PC-3 (cell line): ENCODE results near the gene MRPL27. TPM values are rescaled to one million over a fixed set of nuclear protein-coding genes. Genes with fewer than 3 reads are reported as not detected.

Experiments
- ATAC-seq: fragments of 200-7000 bp; cut with Tn5 transposase; 2 replicates; pipeline ENCODE4 v1.9.1; 2020; ENCODE audit warnings: mild to moderate bottlenecking, moderate library complexity
- BruUV-seq: library from RNA; stranded (reverse); fragments of 400-500 nt; replicated peaks from 2 replicates; lab custom pipeline; 2021; lab: Mats Ljungman, UMichigan
- CTCF ChIA-PET: fragments of 300-600 bp; sonication (Branson Sonifier 250); formaldehyde crosslinking; loops from one replicate; lab custom pipeline; 2022; ENCODE audit warnings: antibody characterized with exemption; lab: Charles Lee
- POLR2A ChIA-PET: fragments of 300-600 bp; sonication (Branson Sonifier 250); formaldehyde crosslinking; loops from one replicate; lab custom pipeline; 2022; ENCODE audit warnings: antibody characterized with exemption; ENCODE audit not compliant: unreplicated experiment; lab: Charles Lee
- DNase-seq: peaks from one replicate; pipeline ENCODE4 v3.0.0-alpha.2; 2015
- H2AFZ ChIP-seq: fragments of 300-600 bp; sonication (generic); 2 replicates; pipeline ENCODE4 v1.6.0; 2016; ENCODE audit warnings: antibody characterized with exemption, low read length
- H3F3A ChIP-seq: fragments of 300-600 bp; sonication (generic); one replicate; pipeline ENCODE4 v1.6.0; 2017; ENCODE audit warnings: antibody characterized with exemption, low read length, control low read depth, mild to moderate bottlenecking; ENCODE audit not compliant: unreplicated experiment
- H3K27ac ChIP-seq: fragments of 300-600 bp; sonication (generic); 2 replicates; pipeline ENCODE4 v1.5.1; 2016; ENCODE audit warnings: mild to moderate bottlenecking, low read length
- H3K27me3 ChIP-seq: fragments of 300-600 bp; sonication (generic); 2 replicates; pipeline ENCODE4 v1.6.1; 2016; ENCODE audit warnings: low read length, mixed read lengths
- H3K36me3 ChIP-seq: fragments of 300-600 bp; sonication (generic); 2 replicates; pipeline ENCODE4 v1.6.1; 2016; ENCODE audit warnings: low read depth, mixed run types, low read length, mixed read lengths
- H3K4me1 ChIP-seq: fragments of 300-600 bp; sonication (generic); 2 replicates; pipeline ENCODE4 v1.5.1; 2016; ENCODE audit warnings: low read length; ENCODE audit not compliant: insufficient read depth
- H3K4me2 ChIP-seq: fragments of 300-600 bp; sonication (generic); 2 replicates; pipeline ENCODE4 v1.6.0; 2016; ENCODE audit warnings: low read length
- H3K4me3 ChIP-seq: fragments of 300-600 bp; sonication (generic); 2 replicates; pipeline ENCODE4 v1.5.1; 2016; ENCODE audit warnings: mild to moderate bottlenecking, low read length, mixed read lengths
- H3K79me2 ChIP-seq: fragments of 300-600 bp; sonication (generic); 2 replicates; pipeline ENCODE4 v1.6.1; 2017; ENCODE audit warnings: low read length, mixed read lengths
- H3K9ac ChIP-seq: fragments of 300-600 bp; sonication (generic); 2 replicates; pipeline ENCODE4 v1.6.0; 2016; ENCODE audit warnings: mild to moderate bottlenecking, low read length
- H3K9me2 ChIP-seq: fragments of 300-600 bp; sonication (generic); replicated peaks from 2 replicates; pipeline ENCODE4 v1.6.1; 2016; ENCODE audit warnings: mixed run types, low read length, mixed read lengths
- H3K9me3 ChIP-seq: fragments of 300-600 bp; sonication (generic); 2 replicates; pipeline ENCODE4 v1.6.1; 2016; ENCODE audit warnings: low read length, mixed read lengths
- H4K20me1 ChIP-seq: fragments of 300-600 bp; sonication (generic); 2 replicates; pipeline ENCODE4 v1.6.1; 2016; ENCODE audit warnings: low read length, mixed read lengths
- CTCF ChIP-seq: fragments of 300-600 bp; sonication (generic); conservative IDR thresholded peaks from 2 replicates; pipeline ENCODE4 v1.5.1; 2017; ENCODE audit warnings: antibody characterized with exemption, low read depth, mild to moderate bottlenecking, low read length
- EZH2 ChIP-seq: fragments of 300-600 bp; sonication (generic); IDR thresholded peaks from one replicate; pipeline ENCODE4 v1.6.1; 2017; ENCODE audit warnings: antibody characterized with exemption, mild to moderate bottlenecking, low read length; ENCODE audit not compliant: unreplicated experiment
- EZH2phosphoT487 ChIP-seq: fragments of 300-600 bp; sonication (generic); IDR thresholded peaks from 2 replicates; pipeline ENCODE4 v1.6.1; 2018; ENCODE audit warnings: mild to moderate bottlenecking, antibody characterized with exemption, low read length, borderline replicate concordance
- intact Hi-C: fragments of 100-400 bp; cut with micrococcal nuclease; formaldehyde crosslinking; loops from 2 replicates; pipeline ENCODE4 v1.9.0; 2023
- total RNA-seq: library from RNA; depleted of rRNA; stranded (reverse); fragments of >200 nt; gene quantifications from 2 replicates; pipeline ENCODE4 v1.2.3, GENCODE V29; 2014

Gene MRPL27
- total RNA-seq, 1 experiment from 2014 or later, result 168 TPM

GRCh38 chr17:50347117-50347893 is 25.7 kb downstream of the MRPL27 start:
- no peak overlapping the region for H2AFZ ChIP-seq

GRCh38 chr17:50346313-50347116 is 26.5 kb downstream of the MRPL27 start:
- Histone ChIP-seq H3K4me3 (peak overlapping the region; percentile 95), H3K4me1 (peaks cover 26% of the 10 kb centered on the region), H2AFZ (peak overlapping the region; percentile 64), H3K79me2 (peaks cover 30% of the 10 kb centered on the region), H3K27me3 (no peaks in the 10 kb centered on the region), H3K36me3 (no peaks in the 10 kb centered on the region), H3K27ac (no peak overlapping the region), H3F3A (no peaks in the 10 kb centered on the region), H3K9ac (peak overlapping the region; percentile 78), H3K9me2 (no peaks in the 10 kb centered on the region), H3K9me3 (no peaks in the 10 kb centered on the region), H4K20me1 (no peaks in the 10 kb centered on the region; the same call in 1 of the 2 replicates), H3K4me2 (peak overlapping the region; percentile 95)
- DNase-seq (peak; percentile 39), ATAC-seq (peak; percentile 43)
- no TSS peak for BruUV-seq
- ChIA-PET CTCF (interaction anchor here (0.6 kb wide), 1 partner anchor 14 kb away, joined by 10 read pairs; no protein-coding TSS in a partner anchor), POLR2A (interaction anchor here (0.6 kb wide), 1 partner anchor 24 kb away, joined by 3 read pairs; no protein-coding TSS in a partner anchor)
- intact Hi-C loops, result no loop called here
- no peak for TF ChIP-seq EZH2phosphoT487
- TF ChIP-seq CTCF, result no peak
- TF ChIP-seq EZH2, result no peak

More at GRCh38 chr17:50347117-50347893, 25.7 kb downstream of the MRPL27 start:
- Histone ChIP-seq H3K9me3 (no peaks in the 10 kb centered on the region), H3K79me2 (peaks cover 30% of the 10 kb centered on the region), H3K4me2 (peak overlapping the region; percentile 95), H3K27me3 (no peaks in the 10 kb centered on the region), H3K4me3 (peak overlapping the region; percentile 95), H4K20me1 (no peaks in the 10 kb centered on the region; the same call in 1 of the 2 replicates), H3K36me3 (no peaks in the 10 kb centered on the region), H3K9me2 (no peaks in the 10 kb centered on the region), H3K27ac (no peak overlapping the region), H3F3A (no peaks in the 10 kb centered on the region), H3K4me1 (peaks cover 26% of the 10 kb centered on the region), H3K9ac (peak overlapping the region; percentile 78; the same call in 1 of the 2 replicates)
- BruUV-seq, result TSS peak; percentile 21
- ATAC-seq (no peak), DNase-seq (no peak)
- TF ChIP-seq EZH2phosphoT487 (no peak), CTCF (no peak), EZH2 (no peak)
- CTCF ChIA-PET, result no interaction called here
- POLR2A ChIA-PET, result interaction anchor here (0.6 kb wide), 1 partner anchor 10 kb away, joined by 4 read pairs; no protein-coding TSS in a partner anchor
- intact Hi-C loops, result no loop called here
